Stimulated activated CD8-positive, alpha-beta memory T cell treated with anti-CD3 and anti-CD28 coated beads, Interleukin-12 subunit alpha, Interleukin-12 subunit beta, amount 100 ng/mL, for 4 hours (primary cell): Measurements from ENCODE around the gene UBL4B.

Source experiments
- DNase-seq: peaks from one replicate; pipeline ENCODE4 v3.0.0-alpha.2; 2020; ENCODE audit warnings: low read depth

UBL4B gene

GRCh38 chr1:110085671-110086070, 26.6 kb upstream of the UBL4B start:
- no peak for DNase-seq

- DNase-seq, result no peak
These were observed 25.3 kb upstream of the UBL4B start for GRCh38 chr1:110086961-110087360.

- no peak for DNase-seq
These were observed 24.2 kb upstream of the UBL4B start for GRCh38 chr1:110087812-110088738.

DNA sequence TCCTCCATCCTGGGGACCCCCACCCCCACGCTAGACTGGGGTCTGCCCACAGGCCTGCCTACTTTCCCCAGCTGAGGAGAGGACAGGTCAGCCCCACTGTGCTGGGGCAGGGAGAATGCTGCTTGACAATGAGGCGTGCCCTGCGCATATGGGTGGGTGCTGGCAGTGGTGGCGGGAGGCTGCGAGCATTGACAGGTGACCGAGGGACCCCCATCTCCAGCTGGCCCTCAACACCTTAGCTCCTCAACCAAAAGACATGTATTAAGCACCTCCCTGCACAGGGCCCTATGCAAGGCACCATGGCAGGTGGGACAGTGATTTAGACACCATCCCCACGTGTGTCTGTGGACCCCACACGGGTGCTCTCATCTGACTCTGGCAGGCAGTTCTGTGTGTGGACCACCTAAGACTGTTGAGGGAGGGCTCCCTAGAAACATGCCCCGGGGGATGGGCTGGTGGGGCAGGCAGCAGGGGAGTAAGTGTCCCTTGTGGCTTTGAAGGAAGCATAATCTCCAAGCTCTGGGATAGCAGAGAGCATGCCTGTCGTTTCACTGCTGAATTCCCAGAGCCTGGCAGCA, 23.4 kb upstream of the UBL4B start:
- DNase-seq, result no peak

DNA sequence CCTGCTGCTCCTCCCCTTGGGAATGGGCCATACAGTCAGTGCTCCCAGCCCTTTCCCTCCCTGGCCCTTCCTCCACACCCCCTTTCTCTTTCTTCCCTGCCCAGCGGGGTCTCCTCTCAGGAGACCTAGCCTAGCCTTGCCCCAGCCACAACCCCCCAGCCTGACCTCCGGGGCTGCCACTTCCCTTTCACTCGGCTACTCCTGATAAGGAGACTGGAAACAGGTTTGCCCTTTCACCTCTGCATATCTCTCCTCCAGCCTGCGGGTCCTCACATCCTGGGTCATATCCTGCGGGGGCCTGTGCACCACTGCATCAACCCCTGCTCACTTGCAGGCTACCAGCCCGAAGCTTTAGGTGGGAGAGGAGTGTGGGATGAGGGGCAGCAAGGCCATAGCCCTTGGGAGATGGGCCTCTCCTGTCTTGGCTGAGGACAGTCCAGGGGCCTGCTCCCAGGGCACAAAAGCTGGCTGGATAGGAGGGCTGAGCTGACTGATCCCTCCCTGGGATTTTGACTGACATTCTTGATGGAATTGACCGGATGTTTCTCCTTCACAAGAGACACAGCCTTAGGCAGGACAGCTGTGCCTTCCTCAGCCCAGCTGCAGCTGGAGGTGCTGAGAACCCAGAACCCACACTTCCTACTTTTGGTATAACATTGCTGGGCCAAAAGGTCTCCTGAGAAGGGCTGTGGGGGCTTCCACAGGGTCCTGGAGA, 22.5 kb upstream of the UBL4B start:
- DNase-seq, result no peak

DNA sequence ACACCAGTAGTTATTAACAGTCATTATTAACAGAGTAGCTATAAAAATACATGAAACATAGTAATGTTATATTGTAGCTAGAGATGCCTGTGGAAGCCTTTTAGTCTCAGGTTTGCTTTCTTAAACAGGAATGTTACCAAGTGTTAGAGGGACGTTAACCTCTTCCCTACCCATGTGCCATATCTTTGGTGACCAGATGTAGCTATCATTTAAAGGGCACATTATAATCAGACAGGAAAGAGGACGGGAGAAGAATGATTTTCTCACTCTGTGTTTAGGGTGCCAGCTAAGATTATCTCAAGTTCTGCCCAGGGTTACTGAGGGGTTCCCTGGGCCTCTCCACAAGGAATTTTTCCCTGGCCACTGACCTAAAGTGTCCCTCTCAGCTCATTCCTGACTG, 20.9 kb upstream of the UBL4B start:
- no peak for DNase-seq

DNA sequence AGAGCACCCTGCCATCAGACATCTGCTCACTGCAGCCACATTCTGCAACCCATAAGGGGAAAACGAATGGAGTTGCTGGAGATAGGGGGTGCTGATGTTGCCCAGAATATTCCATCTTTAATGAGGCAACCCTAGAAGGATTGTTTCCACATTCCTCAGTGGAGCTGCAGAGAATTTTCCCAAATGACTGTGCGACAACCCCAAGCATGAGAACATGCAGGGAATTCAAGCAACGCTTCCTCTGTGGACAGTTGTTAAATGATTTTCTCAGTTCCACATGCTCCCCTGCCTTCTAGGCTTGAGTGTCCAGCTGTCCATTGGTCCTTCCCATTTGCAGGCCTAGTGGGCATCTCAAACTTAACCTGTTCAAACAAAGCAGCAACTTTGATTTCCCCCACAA, 20.5 kb upstream of the UBL4B start:
- no peak for DNase-seq

DNA sequence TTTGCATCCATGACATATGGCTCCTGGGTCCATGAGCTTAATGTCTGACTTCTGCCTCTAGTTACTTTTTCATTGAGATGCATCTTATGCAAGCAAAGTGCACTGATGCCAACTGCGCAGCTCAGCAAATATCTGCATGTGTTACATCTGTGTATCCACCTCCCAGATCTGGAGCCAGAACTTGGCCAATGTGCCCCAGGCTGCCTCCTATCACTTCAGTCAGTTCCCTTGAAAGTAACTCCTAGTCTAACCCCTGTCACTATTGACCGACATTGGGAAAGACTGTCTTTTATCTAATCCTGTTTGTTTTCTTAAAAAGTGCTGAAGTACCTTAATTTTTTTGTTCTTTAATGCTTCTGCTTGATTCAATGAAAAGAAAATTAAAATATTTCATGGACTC, 19.3 kb upstream of the UBL4B start:
- no peak for DNase-seq

- DNase-seq, result no peak
These were observed 17.1 kb upstream of the UBL4B start for GRCh38 chr1:110094931-110095654.

DNA sequence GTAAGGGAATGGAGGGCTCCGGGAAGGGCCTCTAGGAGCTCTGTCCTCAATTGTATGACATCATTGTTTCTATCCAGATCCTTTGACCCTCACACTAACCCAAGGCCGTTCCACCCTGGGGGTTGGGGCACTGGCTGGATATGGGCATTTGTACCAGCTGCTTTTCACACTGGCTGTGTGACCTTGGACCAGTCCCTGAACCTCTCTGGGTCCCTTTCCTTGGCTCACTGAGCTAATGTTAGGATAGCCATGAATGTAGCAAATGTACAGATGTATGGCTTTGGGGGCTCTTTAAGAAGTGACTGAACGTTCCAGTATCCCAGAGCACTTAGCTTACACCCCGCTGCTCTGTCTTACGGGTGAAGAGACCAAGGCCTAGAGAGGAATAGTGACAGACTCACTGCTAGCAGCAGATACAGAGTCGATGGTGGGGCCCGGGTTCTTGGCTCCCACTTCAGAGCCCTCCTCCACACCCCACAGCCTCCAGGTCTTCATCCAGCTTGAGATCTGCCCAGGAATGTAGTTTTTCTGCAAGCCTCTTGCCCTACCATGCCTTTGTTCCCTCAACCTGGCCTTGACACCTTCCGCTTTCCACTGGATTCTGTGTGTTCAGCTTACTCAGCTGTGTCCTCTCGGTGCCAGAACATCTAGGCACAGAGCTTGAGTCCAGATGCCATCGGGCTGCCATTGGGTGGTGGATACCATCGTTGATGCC, 14.6 kb upstream of the UBL4B start:
- DNase-seq, result no peak

GRCh38 chr1:110098222-110099026, 13.8 kb upstream of the UBL4B start:
- DNase-seq, result no peak

GRCh38 chr1:110100335-110100734, 11.9 kb upstream of the UBL4B start:
- no peak for DNase-seq

GRCh38 chr1:110102081-110102480, 10.2 kb upstream of the UBL4B start:
- no peak for DNase-seq

- DNase-seq, result peak; percentile 21
These were observed 6.0 kb upstream of the UBL4B start for GRCh38 chr1:110106013-110106941.

- DNase-seq, result no peak
These were observed 4.3 kb upstream of the UBL4B start for GRCh38 chr1:110107867-110108469.

DNA sequence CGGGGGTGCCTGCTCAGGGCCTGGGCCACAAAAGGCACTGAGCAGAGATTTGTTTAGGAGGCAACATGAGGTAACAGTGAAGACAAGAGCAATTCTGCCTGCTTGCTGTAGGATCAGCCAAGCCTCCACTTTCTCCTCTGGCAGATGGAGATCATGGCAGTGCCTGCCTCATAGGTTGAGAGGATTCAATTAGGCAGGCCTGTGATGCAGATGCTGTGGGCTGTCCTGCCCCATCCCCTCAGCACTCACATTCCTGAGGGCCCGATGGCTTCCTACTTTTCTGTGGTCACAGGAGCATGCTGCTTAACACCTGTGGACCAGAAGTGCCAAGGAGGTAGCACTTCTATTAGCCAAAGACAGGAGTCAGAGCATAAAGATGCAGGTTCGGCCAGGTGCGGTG, 1.2 kb upstream of the UBL4B start:
- DNase-seq, result no peak

GRCh38 chr1:110112656-110113055, 413 bp downstream of the UBL4B start:
- no peak for DNase-seq

GRCh38 chr1:110113551-110113950, 1.3 kb downstream of the UBL4B start:
- DNase-seq, result no peak

GRCh38 chr1:110114173-110114572, 1.9 kb downstream of the UBL4B start:
- no peak for DNase-seq
